ENCODE results near the gene PLEK. TPM values are rescaled to one million over a fixed set of nuclear protein-coding genes. Genes with fewer than 3 reads are reported as not detected.
"Not testable (repeated sequence)": the region's sequence is repeated elsewhere in the genome, so short reads cannot be mapped to it uniquely, and the experiment has no call there.

Gene PLEK
- total RNA-seq, 1 donor from 2014 or later, result not detected

DNA sequence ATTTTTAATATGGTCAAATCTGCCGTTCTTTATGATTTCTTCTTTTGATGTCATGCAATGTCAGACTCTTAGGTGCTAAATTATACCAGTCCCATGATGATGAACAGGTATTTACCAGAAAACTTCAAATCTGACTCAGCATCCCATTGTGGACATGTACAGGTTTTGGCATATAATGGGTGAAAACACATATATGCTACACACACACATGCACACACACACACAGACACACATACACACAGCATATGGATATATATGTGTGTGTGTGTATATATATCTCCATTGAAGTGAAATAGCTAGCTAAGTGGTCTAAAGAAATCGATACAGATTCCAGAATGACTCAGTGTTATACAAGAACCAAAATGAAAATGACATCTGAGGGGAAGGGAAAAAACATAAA, 7.4 kb downstream of the PLEK start:
- H3K36me3 ChIP-seq (ENCODE audit: control insufficient read depth, insufficient read depth, low read length), result no peaks in the 10 kb centered on the region
- no peak for TF ChIP-seq CTCF (IDR thresholded peaks at IDR 0.05; ENCODE audit: insufficient read depth, low read length, severe bottlenecking)
- no peak for FAIRE-seq
- no peaks in the 10 kb centered on the region for H3K27me3 ChIP-seq (ENCODE audit: control insufficient read depth, insufficient read depth, low read length)
- H3K4me3 ChIP-seq (ENCODE audit: low read depth, low read length), result no peak overlapping the region
- no peak for DNase-seq (ENCODE audit: low read depth)

- FAIRE-seq, result no peak
These were observed 9.1 kb downstream of the PLEK start for GRCh38 chr2:68374184-68374583.

DNA sequence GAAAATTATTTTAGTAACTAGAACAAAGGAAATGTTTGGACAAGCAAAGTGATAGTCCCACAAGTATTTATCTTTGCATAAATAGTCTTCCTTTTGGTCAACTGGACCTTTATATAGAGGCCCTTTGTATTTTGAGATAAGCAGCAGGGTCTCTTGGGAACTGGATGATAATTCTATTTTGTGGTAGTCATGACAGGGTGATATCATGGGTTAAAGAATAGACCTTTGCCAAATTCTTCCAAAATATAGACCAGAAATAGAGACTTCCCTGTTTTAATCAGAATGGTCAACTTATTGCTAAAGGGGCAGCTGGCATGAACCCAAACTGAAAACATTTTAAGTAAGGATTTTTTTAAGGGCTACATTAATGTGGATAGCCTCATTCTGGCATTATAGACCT, 10.5 kb downstream of the PLEK start:
- FAIRE-seq (no peak), DNase-seq (ENCODE audit: low read depth) (no peak)

More at GRCh38 chr2:68374184-68374583, 9.1 kb downstream of the PLEK start:
- Histone ChIP-seq H3K36me3 (ENCODE audit: control insufficient read depth, insufficient read depth, low read length) (no peaks in the 10 kb centered on the region), H3K27me3 (ENCODE audit: control insufficient read depth, insufficient read depth, low read length) (no peaks in the 10 kb centered on the region), H3K4me3 (ENCODE audit: low read depth, low read length) (no peak overlapping the region)
- DNase-seq (ENCODE audit: low read depth), result no peak
- no peak for TF ChIP-seq CTCF (IDR thresholded peaks at IDR 0.05; ENCODE audit: insufficient read depth, low read length, severe bottlenecking)

DNA sequence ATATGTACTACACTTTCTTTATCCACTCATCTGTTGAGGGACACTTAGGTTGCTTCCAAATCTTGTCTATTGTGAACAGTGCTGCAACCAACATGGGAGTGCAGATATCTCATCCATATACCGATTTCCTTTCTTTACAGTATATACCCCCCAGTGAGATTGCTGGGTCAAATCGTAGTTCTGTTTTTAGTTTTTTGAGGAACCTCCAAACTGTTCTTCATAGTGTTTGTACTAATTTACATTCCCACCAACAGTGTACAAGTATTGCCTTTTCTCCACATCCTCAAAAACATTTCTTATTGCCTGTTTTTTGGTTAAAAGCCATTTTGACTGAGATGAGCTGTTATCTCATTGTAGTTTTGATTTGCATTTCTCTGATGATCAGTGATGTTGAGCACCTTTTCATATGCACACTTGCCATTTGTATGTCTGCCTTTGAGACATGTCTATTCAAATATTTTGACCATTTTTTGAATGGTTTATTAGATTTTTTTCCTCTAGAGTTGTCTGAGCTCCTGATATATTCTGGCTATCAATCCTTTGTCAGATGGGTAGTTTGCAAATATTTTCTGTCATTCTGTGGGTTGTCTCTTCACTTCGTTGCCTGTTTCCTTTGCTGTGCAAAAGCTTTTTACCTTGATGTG, 12.2 kb downstream of the PLEK start:
- TF ChIP-seq CTCF (IDR thresholded peaks at IDR 0.05; ENCODE audit: insufficient read depth, low read length, severe bottlenecking), result no peak
- H3K4me3 ChIP-seq (ENCODE audit: low read depth, low read length), result no peak overlapping the region
- no peaks in the 10 kb centered on the region for H3K27me3 ChIP-seq (ENCODE audit: control insufficient read depth, insufficient read depth, low read length)
- no peaks in the 10 kb centered on the region for H3K36me3 ChIP-seq (ENCODE audit: control insufficient read depth, insufficient read depth, low read length)
- FAIRE-seq (no peak), DNase-seq (ENCODE audit: low read depth) (no peak)

More for the DNA sequence above, 10.5 kb downstream of the PLEK start:
- no peak for TF ChIP-seq CTCF (IDR thresholded peaks at IDR 0.05; ENCODE audit: insufficient read depth, low read length, severe bottlenecking)
- Histone ChIP-seq H3K4me3 (ENCODE audit: low read depth, low read length) (no peak overlapping the region), H3K36me3 (ENCODE audit: control insufficient read depth, insufficient read depth, low read length) (no peaks in the 10 kb centered on the region), H3K27me3 (ENCODE audit: control insufficient read depth, insufficient read depth, low read length) (no peaks in the 10 kb centered on the region)

GRCh38 chr2:68378779-68379178, 13.7 kb downstream of the PLEK start:
- H3K4me3 ChIP-seq (ENCODE audit: low read depth, low read length); H3K36me3 ChIP-seq (ENCODE audit: control insufficient read depth, insufficient read depth, low read length); FAIRE-seq; DNase-seq (ENCODE audit: low read depth); H3K27me3 ChIP-seq (ENCODE audit: control insufficient read depth, insufficient read depth, low read length): not testable (repeated sequence)

DNA sequence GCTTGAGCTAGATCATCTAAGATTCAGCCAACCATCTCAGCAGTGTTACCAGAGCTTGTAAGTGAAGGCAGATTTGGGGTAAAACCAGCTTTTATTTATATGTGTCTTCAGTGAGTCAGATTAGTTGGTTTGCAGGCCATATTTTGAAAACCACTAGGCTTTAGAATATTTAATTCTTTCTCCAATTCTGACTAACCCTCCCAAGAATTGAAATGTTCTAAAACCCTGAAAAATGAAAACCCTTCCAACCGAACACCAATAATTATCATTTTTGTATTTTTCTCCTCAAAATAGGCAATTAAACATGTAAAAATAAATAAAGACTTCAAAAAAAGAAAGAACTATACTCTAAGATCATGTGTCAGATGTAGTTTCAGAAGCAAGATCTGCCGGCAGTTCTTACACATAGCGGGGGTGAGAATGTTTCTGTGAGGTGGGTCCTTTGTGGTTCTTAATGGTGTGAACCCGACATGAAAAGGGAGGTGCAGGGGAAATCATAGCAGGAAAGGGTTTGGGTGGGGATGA, 14.2 kb downstream of the PLEK start:
- peaks cover 1% of the 10 kb centered on the region for H3K27me3 ChIP-seq (ENCODE audit: control insufficient read depth, insufficient read depth, low read length)
- FAIRE-seq (no peak), DNase-seq (ENCODE audit: low read depth) (no peak)
- TF ChIP-seq CTCF (IDR thresholded peaks at IDR 0.05; ENCODE audit: insufficient read depth, low read length, severe bottlenecking), result no peak
- H3K36me3 ChIP-seq (ENCODE audit: control insufficient read depth, insufficient read depth, low read length), result no peaks in the 10 kb centered on the region
- no peak overlapping the region for H3K4me3 ChIP-seq (ENCODE audit: low read depth, low read length)
